GM23338 (cell line): ENCODE measurements around the gene SYNE1.

ENCODE experiments used
- CREB1 ChIP-seq: fragments of 250-450 bp; sonication (Bioruptor Pico); IDR thresholded peaks from 2 replicates; pipeline ENCODE4 v1.5.0; 2020; ENCODE audit warnings: low read depth, mild to moderate bottlenecking, moderate library complexity
- CTCF ChIP-seq, 2 experiments: fragments of 200-600 bp in 1 of 2; sonication (generic) in 1 of 2; conservative IDR thresholded peaks; 2 replicates each; pipeline versions ENCODE4 v1.5.1 to v1.6.1; 2016 to 2017; ENCODE audit warnings: antibody characterized with exemption in 2 of 2, low read depth in 2 of 2, mild to moderate bottlenecking in 2 of 2, moderate library complexity in 1 of 2
- ETS1 ChIP-seq: IDR thresholded peaks from 2 replicates; pipeline ENCODE4 v1.6.1; 2016; ENCODE audit warnings: antibody characterized with exemption
- EZH2 ChIP-seq: fragments of 200-600 bp; sonication (generic); IDR thresholded peaks from one replicate; pipeline ENCODE4 v1.8.0; 2017; ENCODE audit warnings: antibody characterized with exemption, mild to moderate bottlenecking, low read depth; ENCODE audit not compliant: unreplicated experiment
- EZH2phosphoT487 ChIP-seq: fragments of 200-600 bp; sonication (generic); IDR thresholded peaks from one replicate; pipeline ENCODE4 v1.8.1; 2018; ENCODE audit warnings: antibody characterized with exemption; ENCODE audit not compliant: unreplicated experiment
- JUNB ChIP-seq: IDR thresholded peaks from one replicate; pipeline ENCODE4 v1.6.1; 2016; ENCODE audit warnings: antibody characterized with exemption; ENCODE audit not compliant: unreplicated experiment
- NANOG ChIP-seq: IDR thresholded peaks from 2 replicates; pipeline ENCODE4 v1.6.1; 2016; ENCODE audit warnings: antibody characterized with exemption, borderline replicate concordance
- POLR2AphosphoS5 ChIP-seq: IDR thresholded peaks from 2 replicates; pipeline ENCODE4 v1.6.1; 2016; ENCODE audit warnings: antibody characterized with exemption, low read depth
- REST ChIP-seq: IDR thresholded peaks from one replicate; pipeline ENCODE4 v1.6.1; 2018; ENCODE audit warnings: antibody characterized with exemption; ENCODE audit not compliant: unreplicated experiment
- STAT1 ChIP-seq: IDR thresholded peaks from one replicate; pipeline ENCODE4 v1.6.1; 2016; ENCODE audit warnings: antibody characterized with exemption; ENCODE audit not compliant: unreplicated experiment
- ZNF331 ChIP-seq: fragments of 250-450 bp; sonication (Bioruptor Pico); IDR thresholded peaks from 2 replicates; pipeline ENCODE4 v1.5.0; 2020; ENCODE audit warnings: low read depth, mild to moderate bottlenecking, moderate library complexity

GRCh38 chr6:152634773-152635172, 2.4 kb downstream of the SYNE1 start:
- TF ChIP-seq CTCF (conservative IDR thresholded peaks at IDR 0.05; ENCODE audit: low read depth in 2 of 2) (no peak), POLR2AphosphoS5 (no peak), STAT1 (no peak), CREB1 (CRISPR knock-in tag) (no peak), REST (no peak), EZH2phosphoT487 (no peak), ETS1 (no peak), EZH2 (no peak), NANOG (no peak), JUNB (no peak), ZNF331 (no peak)
